ENCODE measurements around the gene CYSRT1. TPM values are rescaled to one million over a fixed set of nuclear protein-coding genes. Genes with fewer than 3 reads are reported as not detected.

CYSRT1 gene
- polyA plus RNA-seq, 3 donors: 0.17 TPM; not detected in 2

DNA sequence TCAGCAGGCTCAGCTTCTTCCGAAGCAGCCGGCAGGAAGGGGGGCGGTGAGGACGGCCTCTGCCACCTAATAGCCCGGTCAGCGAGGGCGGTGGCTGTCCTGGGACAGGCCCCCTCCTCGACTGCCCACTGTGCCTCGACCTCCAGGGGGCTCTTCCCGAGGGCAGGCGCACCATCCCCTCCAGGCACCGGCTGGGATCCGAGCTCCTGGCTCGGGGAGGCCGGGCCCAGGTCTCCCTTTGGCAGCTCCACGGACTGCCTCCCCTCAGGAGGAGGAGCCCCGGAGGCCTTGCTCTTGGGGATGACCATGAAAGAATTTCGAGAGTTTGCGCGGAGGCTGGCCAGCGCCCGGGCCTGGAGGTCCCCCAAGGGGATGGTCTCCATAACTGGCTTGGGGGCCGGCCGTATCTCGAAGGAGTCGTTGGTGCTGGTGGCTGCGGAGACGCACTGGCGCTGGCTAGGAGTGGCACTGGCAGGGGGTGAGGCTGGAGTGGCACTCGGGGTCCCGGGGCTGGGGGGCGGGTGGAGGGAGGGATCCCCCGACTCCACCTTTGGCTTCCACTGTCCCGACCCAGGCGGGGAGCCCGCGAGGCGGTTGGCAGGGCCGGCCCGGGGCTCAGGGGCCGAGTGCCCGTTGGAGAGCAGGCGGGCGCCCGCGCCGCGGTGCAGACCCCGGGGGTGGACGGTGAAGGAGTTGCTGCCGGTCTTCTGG is 25.4 kb upstream of the CYSRT1 start:
- Histone ChIP-seq H3K36me3 (replicated peaks in 1 of 2; ENCODE audit: control insufficient read depth in 1 of 2, insufficient read depth in 2 of 2, low read length in 2 of 2) (peaks cover 0 to 2% of the 10 kb centered on the region in 2 donors), H3K79me2 (ENCODE audit: insufficient read depth, low read length) (peaks cover 36% of the 10 kb centered on the region), H3K27me3 (ENCODE audit: control insufficient read depth in 2 of 2, insufficient read depth in 2 of 2, low read length in 2 of 2) (peaks cover 0 to 4% of the 10 kb centered on the region in 2 donors), H2AFZ (ENCODE audit: insufficient read depth, low read depth, low read length, poor library complexity, severe bottlenecking) (no peak overlapping the region), H3K9me3 (replicated peaks in 1 of 2; ENCODE audit: control insufficient read depth in 1 of 2, insufficient read depth in 1 of 2, low read length in 2 of 2) (no peaks in the 10 kb centered on the region), H3K4me1 (ENCODE audit: control insufficient read depth in 1 of 2, insufficient read depth in 2 of 2, low read length in 2 of 2) (peaks cover 35 to 48% of the 10 kb centered on the region in 2 donors), H4K20me1 (ENCODE audit: insufficient read depth, low read length) (peaks cover 21% of the 10 kb centered on the region), H3K4me2 (replicated peaks; ENCODE audit: extremely low read depth, low read length, poor library complexity, severe bottlenecking) (peak overlapping the region; percentile 79), H3K4me3 (replicated peaks in 1 of 3; ENCODE audit: low read depth in 2 of 3, low read length in 3 of 3) (peak overlapping the region in 1 of 3 experiments; percentile 41), H3K27ac (ENCODE audit: low read depth in 1 of 2, low read length in 2 of 2) (no peak overlapping the region), H3K9ac (ENCODE audit: insufficient read depth, low read length, poor library complexity, severe bottlenecking) (peak overlapping the region; percentile 43)
- H3K36me3 Mint-ChIP-seq: peaks cover 0 to 2% of the 10 kb centered on the region in 2 donors
- intact Hi-C loops (cut with micrococcal nuclease): loop anchor here (1.0 to 5.0 kb wide), 4 partner anchors 11 to 353 kb away; partner anchors contain the start of genes RNF208 (in 2 of the 2), ANAPC2 (in 1 of the 2), MRPL41 (in 1 of the 2) and PNPLA7 (in 1 of the 2)
- peak overlapping the region in 3 of 7 donors; percentile 54 to 74 (median 73) for H3K27ac Mint-ChIP-seq
- H3K4me3 Mint-ChIP-seq: peak overlapping the region; percentile 81 to 83
- TF ChIP-seq, protein P1, sequence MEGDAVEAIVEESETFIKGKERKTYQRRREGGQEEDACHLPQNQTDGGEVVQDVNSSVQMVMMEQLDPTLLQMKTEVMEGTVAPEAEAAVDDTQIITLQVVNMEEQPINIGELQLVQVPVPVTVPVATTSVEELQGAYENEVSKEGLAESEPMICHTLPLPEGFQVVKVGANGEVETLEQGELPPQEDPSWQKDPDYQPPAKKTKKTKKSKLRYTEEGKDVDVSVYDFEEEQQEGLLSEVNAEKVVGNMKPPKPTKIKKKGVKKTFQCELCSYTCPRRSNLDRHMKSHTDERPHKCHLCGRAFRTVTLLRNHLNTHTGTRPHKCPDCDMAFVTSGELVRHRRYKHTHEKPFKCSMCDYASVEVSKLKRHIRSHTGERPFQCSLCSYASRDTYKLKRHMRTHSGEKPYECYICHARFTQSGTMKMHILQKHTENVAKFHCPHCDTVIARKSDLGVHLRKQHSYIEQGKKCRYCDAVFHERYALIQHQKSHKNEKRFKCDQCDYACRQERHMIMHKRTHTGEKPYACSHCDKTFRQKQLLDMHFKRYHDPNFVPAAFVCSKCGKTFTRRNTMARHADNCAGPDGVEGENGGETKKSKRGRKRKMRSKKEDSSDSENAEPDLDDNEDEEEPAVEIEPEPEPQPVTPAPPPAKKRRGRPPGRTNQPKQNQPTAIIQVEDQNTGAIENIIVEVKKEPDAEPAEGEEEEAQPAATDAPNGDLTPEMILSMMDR (IDR thresholded peaks at IDR 0.05): no peak
- H3K27me3 Mint-ChIP-seq (ENCODE audit: low read depth in 3 of 3): peaks cover 0 to 4% (median 0%) of the 10 kb centered on the region in 3 donors
- H3K9me3 Mint-ChIP-seq: no peaks in the 10 kb centered on the region
- no peak for DNase-seq
- 31% methylated on average over 49 of the region's 51 CpGs for WGBS (ENCODE audit: insufficient coverage)
- H3K4me1 Mint-ChIP-seq: peaks cover 39% of the 10 kb centered on the region

DNA sequence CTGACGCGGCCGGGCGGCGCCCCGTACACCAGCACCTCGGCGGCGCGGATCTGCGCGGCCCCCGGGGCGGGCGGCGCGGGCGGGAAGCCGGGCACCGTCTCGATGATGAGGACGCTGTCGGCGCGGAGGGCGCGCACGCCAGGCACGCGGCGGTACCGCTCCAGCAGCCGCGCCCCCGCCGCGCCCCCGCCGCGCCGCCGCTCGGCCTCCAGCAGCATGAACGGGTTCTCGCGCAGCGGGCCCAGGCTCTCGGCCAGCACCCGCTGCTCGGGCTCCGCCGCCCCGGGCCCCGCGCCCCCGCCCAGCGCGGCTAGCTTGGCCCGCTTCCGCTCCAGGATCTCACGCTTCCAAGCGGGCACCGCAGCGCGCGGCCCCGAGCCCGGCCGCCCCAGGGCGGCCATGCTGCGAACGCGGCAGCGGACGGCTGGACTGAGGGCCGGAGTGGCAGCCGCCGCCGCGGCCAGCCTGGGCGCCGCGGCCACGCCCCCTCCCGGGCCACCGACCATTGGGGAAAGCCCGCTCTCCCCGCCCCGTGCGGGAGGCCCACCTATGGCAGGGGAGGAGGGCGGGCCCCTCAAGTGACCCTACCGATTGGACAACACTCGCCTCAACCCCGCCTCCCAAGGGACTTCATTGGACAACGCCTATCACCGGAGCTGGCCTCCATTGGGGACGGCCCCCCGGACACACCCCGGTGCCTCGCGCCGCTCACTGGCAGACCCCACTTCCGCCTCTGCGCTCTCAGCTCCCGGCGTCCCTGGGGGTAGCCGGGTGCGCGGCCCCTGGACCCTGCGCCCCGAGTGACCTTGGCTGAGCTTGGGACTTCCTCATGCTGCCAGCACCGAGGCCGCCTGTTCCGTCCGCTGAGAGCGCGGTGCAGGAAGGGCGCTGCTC is 24.4 kb upstream of the CYSRT1 start, which contains the start of gene TPRN:
Gene TPRN (minus strand): TSS at position 431 of the 894 bp plus-strand sequence. CDS start 30 bp downstream, at position 401.
- Histone ChIP-seq H4K20me1 (ENCODE audit: insufficient read depth, low read length) (peaks cover 25% of the 10 kb centered on the region), H3K4me1 (ENCODE audit: control insufficient read depth in 1 of 2, insufficient read depth in 2 of 2, low read length in 2 of 2) (peaks cover 41 to 55% of the 10 kb centered on the region in 2 donors), H3K4me3 (replicated peaks in 1 of 3; ENCODE audit: low read depth in 2 of 3, low read length in 3 of 3) (peak within 1 kb of the TSS; percentile 47 to 74 (median 68)), H3K79me2 (ENCODE audit: insufficient read depth, low read length) (peaks cover 43% of the 10 kb centered on the region), H3K27me3 (ENCODE audit: control insufficient read depth in 2 of 2, insufficient read depth in 2 of 2, low read length in 2 of 2) (peaks cover 0 to 4% of the 10 kb centered on the region in 2 donors), H2AFZ (ENCODE audit: insufficient read depth, low read depth, low read length, poor library complexity, severe bottlenecking) (peak within 1 kb of the TSS; percentile 74), H3K36me3 (replicated peaks in 1 of 2; ENCODE audit: control insufficient read depth in 1 of 2, insufficient read depth in 2 of 2, low read length in 2 of 2) (peaks cover 0 to under 1% of the 10 kb centered on the region in 2 donors), H3K4me2 (replicated peaks; ENCODE audit: extremely low read depth, low read length, poor library complexity, severe bottlenecking) (peak within 1 kb of the TSS; percentile 79), H3K27ac (ENCODE audit: low read depth in 1 of 2, low read length in 2 of 2) (peak within 1 kb of the TSS; percentile 77 to 89), H3K9me3 (replicated peaks in 1 of 2; ENCODE audit: control insufficient read depth in 1 of 2, insufficient read depth in 1 of 2, low read length in 2 of 2) (no peaks in the 10 kb centered on the region), H3K9ac (ENCODE audit: insufficient read depth, low read length, poor library complexity, severe bottlenecking) (peak within 1 kb of the TSS; percentile 64)
- peaks cover 0 to 4% (median 0%) of the 10 kb centered on the region in 3 donors for H3K27me3 Mint-ChIP-seq (ENCODE audit: low read depth in 3 of 3)
- peak within 1 kb of the TSS; percentile 77 to 92 (median 89) for H3K27ac Mint-ChIP-seq
- peaks cover 0 to 2% of the 10 kb centered on the region in 2 donors for H3K36me3 Mint-ChIP-seq
- H3K4me1 Mint-ChIP-seq: peaks cover 43% of the 10 kb centered on the region
- WGBS (ENCODE audit: insufficient coverage): under 1% methylated on average over 118 of the region's 118 CpGs
- intact Hi-C loops (cut with micrococcal nuclease): loop anchor here (1.0 to 5.0 kb wide), 4 partner anchors 12 to 352 kb away; partner anchors contain the start of genes RNF208 (in 2 of the 2), ANAPC2 (in 1 of the 2), MRPL41 (in 1 of the 2) and PNPLA7 (in 1 of the 2)
- TF ChIP-seq, protein P1 (IDR thresholded peaks at IDR 0.05): no peak
- DNase-seq: peak; percentile 98 to 100 (median 99)
- peak within 1 kb of the TSS; percentile 81 to 88 for H3K4me3 Mint-ChIP-seq
- H3K9me3 Mint-ChIP-seq: no peaks in the 10 kb centered on the region
